ENCODE results near the gene EPHX1. TPM values are rescaled to one million over a fixed set of nuclear protein-coding genes. Genes with fewer than 3 reads are reported as not detected.
"Not testable (repeated sequence)": the region's sequence is repeated elsewhere in the genome, so short reads cannot be mapped to it uniquely, and the experiment has no call there.

The EPHX1 gene
- total RNA-seq, 1 donor from 2014 or later, result 142 TPM

DNA sequence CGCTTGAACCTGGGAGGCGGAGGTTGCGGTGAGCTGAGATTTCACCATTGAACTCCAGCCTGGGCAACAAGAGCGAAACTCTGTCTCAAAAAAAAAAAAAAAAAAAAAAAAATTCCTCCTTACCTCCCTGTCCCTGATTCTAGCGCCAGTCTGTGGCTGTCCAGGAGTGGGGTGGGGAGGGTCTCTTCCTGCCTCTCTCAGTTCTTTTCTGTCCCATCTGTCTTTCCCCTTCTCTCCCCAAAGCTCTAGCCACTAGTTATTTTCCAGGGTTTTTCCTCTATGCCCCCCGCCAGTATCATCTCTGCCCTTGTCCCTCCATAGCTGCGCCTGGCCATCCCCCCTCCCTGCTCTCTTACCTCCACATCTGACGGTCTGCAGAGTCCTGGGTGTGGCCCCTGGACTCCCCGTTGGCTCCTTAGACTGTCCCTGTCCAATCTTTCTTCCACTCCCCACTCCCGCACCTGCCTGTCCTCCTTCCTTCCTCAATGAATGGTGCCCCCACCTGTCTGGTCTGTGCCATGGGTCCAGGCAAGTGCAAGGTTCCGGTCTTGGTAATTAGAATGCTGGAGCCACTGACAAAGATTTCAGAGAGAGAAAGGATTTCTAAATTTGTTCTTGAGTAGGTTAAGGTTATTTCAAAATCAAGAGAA lies 73.8 kb downstream of the EPHX1 start:
- TF ChIP-seq, protein P1, sequence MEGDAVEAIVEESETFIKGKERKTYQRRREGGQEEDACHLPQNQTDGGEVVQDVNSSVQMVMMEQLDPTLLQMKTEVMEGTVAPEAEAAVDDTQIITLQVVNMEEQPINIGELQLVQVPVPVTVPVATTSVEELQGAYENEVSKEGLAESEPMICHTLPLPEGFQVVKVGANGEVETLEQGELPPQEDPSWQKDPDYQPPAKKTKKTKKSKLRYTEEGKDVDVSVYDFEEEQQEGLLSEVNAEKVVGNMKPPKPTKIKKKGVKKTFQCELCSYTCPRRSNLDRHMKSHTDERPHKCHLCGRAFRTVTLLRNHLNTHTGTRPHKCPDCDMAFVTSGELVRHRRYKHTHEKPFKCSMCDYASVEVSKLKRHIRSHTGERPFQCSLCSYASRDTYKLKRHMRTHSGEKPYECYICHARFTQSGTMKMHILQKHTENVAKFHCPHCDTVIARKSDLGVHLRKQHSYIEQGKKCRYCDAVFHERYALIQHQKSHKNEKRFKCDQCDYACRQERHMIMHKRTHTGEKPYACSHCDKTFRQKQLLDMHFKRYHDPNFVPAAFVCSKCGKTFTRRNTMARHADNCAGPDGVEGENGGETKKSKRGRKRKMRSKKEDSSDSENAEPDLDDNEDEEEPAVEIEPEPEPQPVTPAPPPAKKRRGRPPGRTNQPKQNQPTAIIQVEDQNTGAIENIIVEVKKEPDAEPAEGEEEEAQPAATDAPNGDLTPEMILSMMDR (IDR thresholded peaks at IDR 0.05), result no peak
- peaks cover 41% of the 10 kb centered on the region for H3K4me1 ChIP-seq
- no peaks in the 10 kb centered on the region for H3K36me3 ChIP-seq
- intact Hi-C loops (cut with DNase I), result loop anchor here (10.0 kb wide), 1 partner anchor 109 kb away; the partner anchor contains the start of gene SRP9
- H3K9me3 ChIP-seq, result no peaks in the 10 kb centered on the region
- H3K27me3 ChIP-seq, result no peaks in the 10 kb centered on the region
- peak overlapping the region in 1 of 2 donors; percentile 94 for H3K4me3 ChIP-seq
- H3K27ac ChIP-seq, result peak overlapping the region; percentile 92
- no peak for DNase-seq (ENCODE audit: extremely low spot score in 2 of 2)

- intact Hi-C loops (cut with DNase I), result loop anchor here (10.0 kb wide), 1 partner anchor 111 kb away; the partner anchor contains the start of gene SRP9
- TF ChIP-seq POLR2AphosphoS5 (IDR thresholded peaks at IDR 0.05; ENCODE audit: insufficient read depth in 1 of 2, low read depth in 1 of 2), result no peak
- TF ChIP-seq, protein P1 (IDR thresholded peaks at IDR 0.05), result no peak
- no peak for TF ChIP-seq POLR2A (IDR thresholded peaks at IDR 0.05)
- Histone ChIP-seq H3K36me3 (no peaks in the 10 kb centered on the region), H3K27ac (no peak overlapping the region), H3K9me3 (no peaks in the 10 kb centered on the region), H3K4me1 (peaks cover 25% of the 10 kb centered on the region), H3K27me3 (no peaks in the 10 kb centered on the region), H3K4me3 (no peak overlapping the region)
- DNase-seq (ENCODE audit: extremely low spot score in 2 of 2), result no peak
Observed at GRCh38 chr1:225885336-225885735, 75.4 kb downstream of the EPHX1 start.

GRCh38 chr1:225886159-225887029 lies 76.5 kb downstream of the EPHX1 start:
- no peak for DNase-seq (ENCODE audit: extremely low spot score in 2 of 2)
- TF ChIP-seq POLR2AphosphoS5 (IDR thresholded peaks at IDR 0.05; ENCODE audit: insufficient read depth in 1 of 2, low read depth in 1 of 2) (no peak), POLR2A (IDR thresholded peaks at IDR 0.05) (no peak)
- TF ChIP-seq, protein P1 (IDR thresholded peaks at IDR 0.05), result no peak
- no peaks in the 10 kb centered on the region for H3K9me3 ChIP-seq
- peaks cover 14% of the 10 kb centered on the region for H3K4me1 ChIP-seq
- H3K4me3 ChIP-seq, result no peak overlapping the region
- intact Hi-C loops (cut with DNase I), result loop anchor here (10.0 kb wide), 1 partner anchor 112 kb away; the partner anchor contains the start of gene SRP9
- no peaks in the 10 kb centered on the region for H3K36me3 ChIP-seq
- H3K27ac ChIP-seq, result no peak overlapping the region
- H3K27me3 ChIP-seq, result no peaks in the 10 kb centered on the region

- Histone ChIP-seq H3K4me1 (peaks cover 11% of the 10 kb centered on the region), H3K36me3 (no peaks in the 10 kb centered on the region), H3K9me3 (no peaks in the 10 kb centered on the region), H3K27me3 (no peaks in the 10 kb centered on the region), H3K4me3 (no peak overlapping the region), H3K27ac (no peak overlapping the region)
- DNase-seq (ENCODE audit: extremely low spot score in 2 of 2), result no peak
- intact Hi-C loops (cut with DNase I), result loop anchor here (10.0 kb wide), 1 partner anchor 112 kb away; the partner anchor contains the start of gene SRP9
- TF ChIP-seq POLR2AphosphoS5 (IDR thresholded peaks at IDR 0.05; ENCODE audit: insufficient read depth in 1 of 2, low read depth in 1 of 2), result no peak
- no peak for TF ChIP-seq POLR2A (IDR thresholded peaks at IDR 0.05)
- TF ChIP-seq, protein P1 (IDR thresholded peaks at IDR 0.05), result no peak
Observed at GRCh38 chr1:225887030-225887314, 77.0 kb downstream of the EPHX1 start.

- H3K4me1 ChIP-seq, result peaks cover 11% of the 10 kb centered on the region
- intact Hi-C loops (cut with DNase I), result loop anchor here (10.0 kb wide), 1 partner anchor 113 kb away; the partner anchor contains the start of gene SRP9
- not testable (repeated sequence) for H3K4me3 ChIP-seq; DNase-seq (ENCODE audit: extremely low spot score in 2 of 2); H3K36me3 ChIP-seq; H3K27me3 ChIP-seq; H3K27ac ChIP-seq; H3K9me3 ChIP-seq
Observed at GRCh38 chr1:225887554-225888288, 77.8 kb downstream of the EPHX1 start.

All from vagina (tissue), 2 donors.